Diencephalon (tissue), 1 donor: Measurements from ENCODE around the gene TRABD2B. TPM values are rescaled to one million over a fixed set of nuclear protein-coding genes. Genes with fewer than 3 reads are reported as not detected.

Experiments used
- total RNA-seq: library from RNA; depleted of rRNA; stranded (reverse); fragments of >200 nt; gene quantifications from one replicate; pipeline ENCODE4 v1.2.3, GENCODE V29; 2014

TRABD2B gene
- total RNA-seq = under 0.01 TPM

DNA sequence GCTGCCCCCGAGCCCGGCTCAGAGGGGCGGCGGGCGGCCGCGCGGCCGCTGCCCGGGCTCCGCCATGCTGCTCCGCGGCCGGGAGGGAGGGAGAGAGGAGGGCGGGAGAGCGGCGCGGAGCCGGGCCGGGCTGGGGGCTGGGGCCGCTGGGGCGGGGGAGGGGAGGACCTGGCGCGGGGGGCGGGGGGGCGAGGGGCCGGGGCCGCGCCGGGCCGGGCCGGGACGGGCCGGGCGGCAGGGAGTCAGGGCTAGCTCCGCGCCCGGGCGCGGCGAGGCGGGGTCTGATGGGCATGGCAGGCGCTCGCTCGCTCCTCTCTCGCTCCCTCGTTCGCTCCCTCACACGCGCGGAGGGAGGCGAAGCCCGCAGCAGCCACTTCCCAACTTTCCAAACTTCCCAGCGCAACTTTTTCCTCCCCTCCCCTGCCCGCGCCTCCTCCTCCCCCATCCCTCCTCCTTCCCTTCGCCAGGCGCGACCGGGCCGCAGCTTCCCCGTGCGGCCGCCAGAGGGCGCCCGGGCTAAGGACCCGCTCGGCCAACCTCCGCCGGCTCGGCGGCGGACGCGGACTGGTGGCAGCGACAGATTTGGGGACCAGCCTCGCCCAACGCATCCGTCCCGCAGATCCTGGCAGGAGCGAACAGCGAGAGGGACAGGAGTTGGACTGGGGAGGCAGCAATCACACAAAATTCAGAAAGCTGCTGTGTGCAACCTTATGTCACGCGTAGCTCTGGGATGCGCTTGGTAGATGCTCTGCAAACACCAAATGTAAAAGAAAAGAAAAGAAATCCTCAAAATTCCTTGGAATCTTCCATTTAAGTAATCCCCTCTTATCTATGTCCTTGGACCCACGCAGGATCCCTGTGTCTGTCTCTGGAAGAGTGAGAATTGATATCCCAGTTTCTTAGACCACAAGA lies at the start of gene TRABD2B:
TSS of gene TRABD2B (minus strand) at position 97 of the 912 bp plus-strand sequence.

Other genes starting within 250 kb of the TRABD2B start
- 0.46 TPM for gene SLC5A9, start 225.3 kb upstream of the TRABD2B start, total RNA-seq